Vagina (tissue), 2 donors: Measurements from ENCODE around the gene RABGAP1L. TPM values are rescaled to one million over a fixed set of nuclear protein-coding genes. Genes with fewer than 3 reads are reported as not detected.
A peak's percentile ranks its signal among the peaks of the same experiment; 100 is the strongest.

Source experiments
- DNase-seq, 2 donors: peaks; one replicate each; pipeline ENCODE4 v3.0.0-alpha.2; 2017; ENCODE audit errors: extremely low spot score in 2 of 2
- H3K27ac ChIP-seq: fragments of 200-600 bp; sonication (generic); one replicate; pipeline ENCODE4 v1.5.1; 2019
- H3K27me3 ChIP-seq: fragments of 200-600 bp; sonication (generic); one replicate; pipeline ENCODE4 v1.5.1; 2019
- H3K36me3 ChIP-seq, 2 donors: fragments of 200-600 bp; sonication (generic); one replicate each; pipeline ENCODE4 v1.5.1; 2017 to 2019
- H3K4me1 ChIP-seq: fragments of 200-600 bp; sonication (generic); one replicate; pipeline ENCODE4 v1.5.1; 2019
- H3K4me3 ChIP-seq, 2 donors: fragments of 200-600 bp; sonication (generic); 1 replicate in 1 of 2; 2 replicates in 1 of 2; pipeline ENCODE4 v1.5.1; 2016 to 2019
- H3K9me3 ChIP-seq: fragments of 200-600 bp; sonication (generic); one replicate; pipeline ENCODE4 v1.5.1; 2019
- CTCF ChIP-seq, 3 experiments: fragments of 450-650 bp in 2 of 3; fragments of 200-600 bp in 1 of 3; sonication (generic) in 1 of 3; IDR thresholded peaks; one replicate each; pipeline ENCODE4 v1.5.1; 2017 to 2019; ENCODE audit warnings: antibody characterized with exemption in 3 of 3, mild to moderate bottlenecking in 2 of 3, moderate library complexity in 2 of 3
- POLR2A ChIP-seq, 2 donors: fragments of 450-650 bp; IDR thresholded peaks; one replicate each; pipeline ENCODE4 v1.6.1; 2017; ENCODE audit warnings: antibody characterized with exemption in 2 of 2, mild to moderate bottlenecking in 2 of 2, moderate library complexity in 2 of 2
- POLR2AphosphoS5 ChIP-seq, 2 donors: sonication (generic); formaldehyde crosslinking; IDR thresholded peaks; one replicate each; pipeline ENCODE4 v1.9.0; 2017; ENCODE audit warnings: antibody characterized with exemption in 2 of 2, mild to moderate bottlenecking in 2 of 2, low read depth in 1 of 2; ENCODE audit not compliant: insufficient read depth in 1 of 2
- intact Hi-C: fragments of 100-400 bp; cut with DNase I; formaldehyde crosslinking; loops from one replicate; pipeline ENCODE4 v1.15.1; 2023
- total RNA-seq: library from RNA; depleted of rRNA; stranded (reverse); fragments of >200 nt; gene quantifications from one replicate; pipeline ENCODE4 v1.2.3, GENCODE V29; 2016

The RABGAP1L gene
- total RNA-seq, 1 donor from 2014 or later = 40.0 TPM

GRCh38 chr1:174724219-174724618, 564.9 kb downstream of the RABGAP1L start:
- TF ChIP-seq POLR2A (IDR thresholded peaks at IDR 0.05) (no peak), CTCF (IDR thresholded peaks at IDR 0.05) (no peak), POLR2AphosphoS5 (IDR thresholded peaks at IDR 0.05; ENCODE audit: insufficient read depth in 1 of 2, low read depth in 1 of 2) (no peak)
- intact Hi-C loops = no loop called here
- DNase-seq = no peak

DNA sequence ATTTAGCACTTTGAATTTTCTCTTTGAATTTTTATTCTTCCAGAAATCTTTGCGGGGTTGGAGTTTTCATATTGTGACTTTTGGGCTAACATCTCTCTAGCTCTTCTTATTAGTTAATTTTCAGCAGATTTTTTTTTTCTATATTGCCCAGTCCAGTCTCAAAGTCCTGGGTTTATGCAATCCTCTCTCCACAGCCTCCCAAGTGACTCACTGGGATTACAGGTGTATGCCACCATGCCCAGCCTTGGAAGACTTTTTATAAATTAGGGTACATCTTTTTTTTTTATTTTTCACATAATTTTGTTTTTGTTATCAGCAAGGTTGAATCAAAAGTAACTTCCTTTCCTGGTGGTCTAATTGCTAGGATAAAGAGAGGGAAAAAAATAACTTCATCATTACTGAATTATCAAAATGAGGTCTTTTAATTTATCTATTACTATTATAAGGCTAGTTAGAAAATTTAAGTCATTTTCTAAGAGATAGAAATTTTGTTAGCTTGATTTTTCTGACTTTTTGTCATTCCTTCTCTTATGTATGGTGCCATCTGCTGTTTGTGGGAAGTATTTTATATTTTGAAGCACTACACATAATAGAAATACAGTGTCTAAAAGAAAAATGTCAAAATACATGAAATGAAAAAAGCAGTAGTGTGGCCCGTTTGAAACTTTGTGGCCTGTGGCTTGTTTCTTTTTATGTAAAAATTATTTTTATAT, 567.0 kb downstream of the RABGAP1L start:
- H3K9me3 ChIP-seq = no peaks in the 10 kb centered on the region
- H3K4me3 ChIP-seq = no peak overlapping the region
- DNase-seq = no peak
- H3K27me3 ChIP-seq = no peaks in the 10 kb centered on the region
- H3K4me1 ChIP-seq = no peaks in the 10 kb centered on the region
- intact Hi-C loops = no loop called here
- H3K36me3 ChIP-seq = no peaks in the 10 kb centered on the region
- TF ChIP-seq POLR2A (IDR thresholded peaks at IDR 0.05) = no peak
- no peak for TF ChIP-seq POLR2AphosphoS5 (IDR thresholded peaks at IDR 0.05; ENCODE audit: insufficient read depth in 1 of 2, low read depth in 1 of 2)
- TF ChIP-seq CTCF (IDR thresholded peaks at IDR 0.05) = peak in 1 of 3 experiments; percentile 14
- no peak overlapping the region for H3K27ac ChIP-seq

More at GRCh38 chr1:174724219-174724618, 564.9 kb downstream of the RABGAP1L start:
- H3K36me3 ChIP-seq = no peaks in the 10 kb centered on the region
- H3K27ac ChIP-seq = no peak overlapping the region
- no peak overlapping the region for H3K4me3 ChIP-seq
- H3K4me1 ChIP-seq = no peaks in the 10 kb centered on the region
- no peaks in the 10 kb centered on the region for H3K9me3 ChIP-seq
- H3K27me3 ChIP-seq = no peaks in the 10 kb centered on the region

- H3K4me1 ChIP-seq = no peaks in the 10 kb centered on the region
- H3K4me3 ChIP-seq = no peak overlapping the region
- H3K9me3 ChIP-seq = no peaks in the 10 kb centered on the region
- no peak for TF ChIP-seq POLR2A (IDR thresholded peaks at IDR 0.05)
- TF ChIP-seq POLR2AphosphoS5 (IDR thresholded peaks at IDR 0.05; ENCODE audit: insufficient read depth in 1 of 2, low read depth in 1 of 2) = no peak
- TF ChIP-seq CTCF (IDR thresholded peaks at IDR 0.05) = no peak
- no peaks in the 10 kb centered on the region for H3K27me3 ChIP-seq
- intact Hi-C loops = no loop called here
- H3K27ac ChIP-seq = no peak overlapping the region
- DNase-seq = no peak
- no peaks in the 10 kb centered on the region for H3K36me3 ChIP-seq
Measured at GRCh38 chr1:174726880-174727585, 567.7 kb downstream of the RABGAP1L start.

- Histone ChIP-seq H3K36me3 (no peaks in the 10 kb centered on the region), H3K4me1 (no peaks in the 10 kb centered on the region), H3K27me3 (no peaks in the 10 kb centered on the region), H3K9me3 (no peaks in the 10 kb centered on the region), H3K27ac (no peak overlapping the region), H3K4me3 (no peak overlapping the region)
- intact Hi-C loops = no loop called here
- no peak for DNase-seq
- TF ChIP-seq POLR2A (IDR thresholded peaks at IDR 0.05) (no peak), CTCF (IDR thresholded peaks at IDR 0.05) (no peak), POLR2AphosphoS5 (IDR thresholded peaks at IDR 0.05; ENCODE audit: insufficient read depth in 1 of 2, low read depth in 1 of 2) (no peak)
Measured at GRCh38 chr1:174734270-174734669, 575.0 kb downstream of the RABGAP1L start.

DNA sequence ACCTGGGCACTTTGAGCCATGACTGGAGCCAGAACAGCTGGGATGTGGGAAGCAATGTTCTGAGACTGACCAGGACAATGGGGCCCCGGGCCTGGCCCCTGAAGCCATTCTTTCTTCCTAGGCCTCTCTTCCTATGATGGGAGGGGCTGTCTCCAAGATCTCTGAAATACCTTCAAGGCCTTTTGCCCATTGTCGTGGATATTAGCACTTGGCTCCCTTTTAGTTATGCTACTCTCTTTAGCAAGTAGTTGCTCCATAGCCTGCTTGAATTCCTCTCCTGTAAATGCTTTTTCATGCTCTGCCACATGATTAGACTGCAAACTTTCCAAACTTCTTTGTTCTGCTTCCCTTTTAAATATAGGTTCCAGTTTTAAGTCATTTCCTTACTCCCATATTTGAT, 577.5 kb downstream of the RABGAP1L start:
- intact Hi-C loops = no loop called here
- no peak for DNase-seq

More for the DNA sequence above, 577.5 kb downstream of the RABGAP1L start:
- Histone ChIP-seq H3K36me3 (no peaks in the 10 kb centered on the region), H3K4me1 (no peaks in the 10 kb centered on the region), H3K4me3 (no peak overlapping the region), H3K9me3 (no peaks in the 10 kb centered on the region), H3K27me3 (no peaks in the 10 kb centered on the region), H3K27ac (no peak overlapping the region)
- TF ChIP-seq POLR2AphosphoS5 (IDR thresholded peaks at IDR 0.05; ENCODE audit: insufficient read depth in 1 of 2, low read depth in 1 of 2) (no peak), CTCF (IDR thresholded peaks at IDR 0.05) (no peak), POLR2A (IDR thresholded peaks at IDR 0.05) (no peak)
